Measurements from ENCODE around the gene CLASP2. TPM values are rescaled to one million over a fixed set of nuclear protein-coding genes. Genes with fewer than 3 reads are reported as not detected.

The CLASP2 gene
- total RNA-seq, 1 experiment from 2014 or later = 66.3 TPM

DNA sequence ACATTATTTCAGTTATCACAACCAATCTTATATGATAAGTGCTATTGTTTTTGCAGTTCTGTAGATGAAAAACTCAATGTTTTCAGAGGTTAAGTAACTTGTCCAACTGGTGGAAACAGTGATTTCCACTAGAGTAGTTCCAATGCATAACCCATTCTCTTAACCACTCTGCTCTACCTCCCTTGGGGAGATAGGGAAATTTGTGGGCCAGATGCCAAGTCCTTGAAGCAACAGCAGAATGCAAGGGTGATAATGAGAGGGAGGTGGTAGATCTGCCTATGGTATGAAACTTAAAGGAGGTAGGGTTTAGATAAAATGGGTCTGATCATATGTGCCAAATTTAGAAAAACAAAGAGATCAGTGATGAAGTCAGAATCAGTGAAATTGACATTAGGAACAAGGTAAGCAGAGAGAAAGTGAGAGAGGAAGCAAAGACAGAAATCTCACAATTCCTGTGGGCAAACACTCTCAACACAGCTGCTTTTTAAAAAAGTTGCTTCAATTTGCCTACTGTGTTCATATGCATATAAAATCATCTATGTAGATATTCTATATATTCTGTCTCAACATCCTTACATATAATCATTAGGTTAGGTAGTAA, 227.3 kb downstream of the CLASP2 start:
- POLR2A ChIA-PET = no interaction called here
- Histone ChIP-seq H3K4me1 (no peaks in the 10 kb centered on the region), H3K9me3 (no peaks in the 10 kb centered on the region), H3K27me3 (replicated peaks; ENCODE audit: control insufficient read depth, insufficient read depth, low read length) (no peaks in the 10 kb centered on the region), H3K4me3 (ENCODE audit: low read depth, low read length) (no peak overlapping the region), H3K36me3 (ENCODE audit: control insufficient read depth, insufficient read depth, low read length) (no peaks in the 10 kb centered on the region)
- TF ChIP-seq, protein P1, sequence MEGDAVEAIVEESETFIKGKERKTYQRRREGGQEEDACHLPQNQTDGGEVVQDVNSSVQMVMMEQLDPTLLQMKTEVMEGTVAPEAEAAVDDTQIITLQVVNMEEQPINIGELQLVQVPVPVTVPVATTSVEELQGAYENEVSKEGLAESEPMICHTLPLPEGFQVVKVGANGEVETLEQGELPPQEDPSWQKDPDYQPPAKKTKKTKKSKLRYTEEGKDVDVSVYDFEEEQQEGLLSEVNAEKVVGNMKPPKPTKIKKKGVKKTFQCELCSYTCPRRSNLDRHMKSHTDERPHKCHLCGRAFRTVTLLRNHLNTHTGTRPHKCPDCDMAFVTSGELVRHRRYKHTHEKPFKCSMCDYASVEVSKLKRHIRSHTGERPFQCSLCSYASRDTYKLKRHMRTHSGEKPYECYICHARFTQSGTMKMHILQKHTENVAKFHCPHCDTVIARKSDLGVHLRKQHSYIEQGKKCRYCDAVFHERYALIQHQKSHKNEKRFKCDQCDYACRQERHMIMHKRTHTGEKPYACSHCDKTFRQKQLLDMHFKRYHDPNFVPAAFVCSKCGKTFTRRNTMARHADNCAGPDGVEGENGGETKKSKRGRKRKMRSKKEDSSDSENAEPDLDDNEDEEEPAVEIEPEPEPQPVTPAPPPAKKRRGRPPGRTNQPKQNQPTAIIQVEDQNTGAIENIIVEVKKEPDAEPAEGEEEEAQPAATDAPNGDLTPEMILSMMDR (IDR thresholded peaks at IDR 0.05; ENCODE audit: insufficient read depth in 1 of 2, low read depth in 1 of 2, low read length in 1 of 2, severe bottlenecking in 1 of 2, unreplicated experiment in 1 of 2) = no peak
- no TSS peak for BruUV-seq (replicated peaks)
- Mint-ChIP-seq H3K36me3 (ENCODE audit: insufficient read depth, unreplicated experiment) (no peaks in the 10 kb centered on the region), H3K27ac (ENCODE audit: unreplicated experiment) (no peak overlapping the region), H3K4me1 (ENCODE audit: low read depth, unreplicated experiment) (no peaks in the 10 kb centered on the region), H3K9me3 (ENCODE audit: unreplicated experiment) (peaks cover 8% of the 10 kb centered on the region), H3K4me3 (ENCODE audit: unreplicated experiment) (no peak overlapping the region), H3K27me3 (ENCODE audit: insufficient read depth, unreplicated experiment) (no peaks in the 10 kb centered on the region)
- no peak for DNase-seq
- intact Hi-C loops (cut with micrococcal nuclease; ENCODE audit: unreplicated experiment) = no loop called here
- CTCF ChIA-PET = no interaction called here

DNA sequence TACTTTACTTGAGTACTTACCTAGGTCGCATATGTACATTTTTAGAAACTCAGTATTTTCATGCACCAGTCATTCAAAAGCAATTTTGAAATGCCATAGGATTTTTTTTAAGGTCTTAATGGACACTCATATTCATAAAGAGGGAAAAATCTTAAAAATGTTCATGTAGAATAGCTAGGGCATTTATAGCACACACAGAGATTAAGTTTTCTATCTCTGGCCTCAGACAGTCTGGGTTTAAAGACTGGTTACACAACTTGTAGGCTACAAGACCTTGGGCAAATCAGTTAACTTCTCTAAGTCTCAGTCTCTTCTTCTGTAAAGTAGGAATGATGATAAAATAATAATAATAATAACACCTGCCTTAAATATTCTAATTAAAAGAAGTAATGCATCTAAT, 229.4 kb downstream of the CLASP2 start:
- Histone ChIP-seq H3K4me3 (ENCODE audit: low read depth, low read length) (no peak overlapping the region), H3K27me3 (replicated peaks; ENCODE audit: control insufficient read depth, insufficient read depth, low read length) (no peaks in the 10 kb centered on the region), H3K4me1 (no peaks in the 10 kb centered on the region), H3K9me3 (no peaks in the 10 kb centered on the region), H3K36me3 (ENCODE audit: control insufficient read depth, insufficient read depth, low read length) (no peaks in the 10 kb centered on the region)
- intact Hi-C loops (cut with micrococcal nuclease; ENCODE audit: unreplicated experiment) = no loop called here
- no peak overlapping the region for H3K27ac Mint-ChIP-seq (ENCODE audit: unreplicated experiment)
- ChIA-PET CTCF (no interaction called here), POLR2A (no interaction called here)
- BruUV-seq (replicated peaks) = no TSS peak
- H3K9me3 Mint-ChIP-seq (ENCODE audit: unreplicated experiment) = peaks cover 8% of the 10 kb centered on the region
- peaks cover 4% of the 10 kb centered on the region for H3K36me3 Mint-ChIP-seq (ENCODE audit: insufficient read depth, unreplicated experiment)
- no peaks in the 10 kb centered on the region for H3K27me3 Mint-ChIP-seq (ENCODE audit: insufficient read depth, unreplicated experiment)
- no peak for DNase-seq
- no peaks in the 10 kb centered on the region for H3K4me1 Mint-ChIP-seq (ENCODE audit: low read depth, unreplicated experiment)
- no peak overlapping the region for H3K4me3 Mint-ChIP-seq (ENCODE audit: unreplicated experiment)
- TF ChIP-seq, protein P1 (IDR thresholded peaks at IDR 0.05; ENCODE audit: insufficient read depth in 1 of 2, low read depth in 1 of 2, low read length in 1 of 2, severe bottlenecking in 1 of 2, unreplicated experiment in 1 of 2) = no peak

DNA sequence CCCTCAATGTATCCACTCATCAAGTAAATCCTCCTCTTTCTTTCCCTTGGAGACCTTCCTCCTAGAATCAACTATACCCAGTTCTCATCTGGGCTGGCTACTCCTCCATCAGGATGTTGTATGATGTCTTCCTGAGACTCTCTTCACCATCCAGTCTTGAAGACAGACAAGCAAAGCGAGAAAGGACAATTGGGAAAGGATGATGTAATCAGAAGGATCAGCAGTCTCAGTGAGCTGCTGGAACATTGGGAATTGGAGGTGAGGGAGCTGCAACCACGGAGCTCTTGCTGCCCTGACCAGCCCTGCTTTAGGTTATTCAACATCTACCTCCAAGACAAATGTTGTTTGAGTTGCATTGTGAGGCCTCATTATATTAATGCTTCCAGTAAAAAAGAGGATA, 229.8 kb downstream of the CLASP2 start:
- no peaks in the 10 kb centered on the region for H3K4me1 Mint-ChIP-seq (ENCODE audit: low read depth, unreplicated experiment)
- ChIA-PET POLR2A (no interaction called here), CTCF (no interaction called here)
- H3K4me3 ChIP-seq (ENCODE audit: low read depth, low read length) = no peak overlapping the region
- no peaks in the 10 kb centered on the region for H3K36me3 ChIP-seq (ENCODE audit: control insufficient read depth, insufficient read depth, low read length)
- H3K36me3 Mint-ChIP-seq (ENCODE audit: insufficient read depth, unreplicated experiment) = peaks cover 4% of the 10 kb centered on the region
- no peak overlapping the region for H3K27ac Mint-ChIP-seq (ENCODE audit: unreplicated experiment)
- no peaks in the 10 kb centered on the region for H3K9me3 ChIP-seq
- DNase-seq = no peak
- H3K27me3 Mint-ChIP-seq (ENCODE audit: insufficient read depth, unreplicated experiment) = no peaks in the 10 kb centered on the region
- peaks cover 8% of the 10 kb centered on the region for H3K9me3 Mint-ChIP-seq (ENCODE audit: unreplicated experiment)
- H3K4me1 ChIP-seq = no peaks in the 10 kb centered on the region
- no TSS peak for BruUV-seq (replicated peaks)
- TF ChIP-seq, protein P1 (IDR thresholded peaks at IDR 0.05; ENCODE audit: insufficient read depth in 1 of 2, low read depth in 1 of 2, low read length in 1 of 2, severe bottlenecking in 1 of 2, unreplicated experiment in 1 of 2) = no peak
- no peak overlapping the region for H3K4me3 Mint-ChIP-seq (ENCODE audit: unreplicated experiment)
- intact Hi-C loops (cut with micrococcal nuclease; ENCODE audit: unreplicated experiment) = no loop called here
- H3K27me3 ChIP-seq (replicated peaks; ENCODE audit: control insufficient read depth, insufficient read depth, low read length) = no peaks in the 10 kb centered on the region

Data from Caco-2 (cell line).